A673 (cell line): ENCODE measurements around the gene GET3. TPM values are rescaled to one million over a fixed set of nuclear protein-coding genes. Genes with fewer than 3 reads are reported as not detected.
A peak's percentile ranks its signal among the peaks of the same experiment; 100 is the strongest.

ENCODE experiments used
- BruUV-seq: library from RNA; stranded (reverse); fragments of 400-500 nt; replicated peaks from 2 replicates; lab custom pipeline; 2021; lab: Mats Ljungman, UMichigan
- CTCF ChIA-PET: fragments of 300-600 bp; sonication (Branson Sonifier 250); formaldehyde crosslinking; loops from one replicate; lab custom pipeline; 2022; ENCODE audit warnings: antibody characterized with exemption; lab: Charles Lee
- POLR2A ChIA-PET: fragments of 300-600 bp; sonication (Branson Sonifier 250); formaldehyde crosslinking; loops from one replicate; lab custom pipeline; 2022; ENCODE audit warnings: antibody characterized with exemption; ENCODE audit not compliant: low non-redundant PET; lab: Charles Lee
- DNase-seq: peaks from one replicate; pipeline ENCODE4 v3.0.0-alpha.2; 2015; ENCODE audit warnings: low spot score
- H3K27ac ChIP-seq: fragments of 200-600 bp; sonication (generic); 2 replicates; pipeline ENCODE4 v1.5.1; 2016; ENCODE audit warnings: mixed run types, low read depth, mild to moderate bottlenecking, mixed read lengths, antibody characterized with exemption, low read length; ENCODE audit not compliant: poor library complexity, severe bottlenecking
- H3K27me3 ChIP-seq: fragments of 200-600 bp; sonication (generic); replicated peaks from 2 replicates; pipeline ENCODE4 v1.6.1; 2017; ENCODE audit warnings: mixed run types, low read depth, mild to moderate bottlenecking, mixed read lengths, antibody characterized with exemption, low read length; ENCODE audit not compliant: insufficient read depth, poor library complexity
- H3K36me3 ChIP-seq: fragments of 200-600 bp; sonication (generic); 2 replicates; pipeline ENCODE4 v1.6.1; 2016; ENCODE audit warnings: mixed run types, mild to moderate bottlenecking, mixed read lengths, antibody characterized with exemption, low read length; ENCODE audit not compliant: insufficient read depth, poor library complexity, severe bottlenecking
- H3K4me1 ChIP-seq: fragments of 200-600 bp; sonication (generic); 2 replicates; pipeline ENCODE4 v1.6.1; 2017; ENCODE audit warnings: mixed run types, mild to moderate bottlenecking, mixed read lengths, antibody characterized with exemption, low read length; ENCODE audit not compliant: insufficient read depth, poor library complexity, severe bottlenecking
- H3K4me3 ChIP-seq: fragments of 200-600 bp; sonication (generic); 2 replicates; pipeline ENCODE4 v1.5.1; 2016; ENCODE audit warnings: low read depth, mixed run types, mild to moderate bottlenecking, mixed read lengths, low read length; ENCODE audit not compliant: poor library complexity, severe bottlenecking
- H3K9me3 ChIP-seq: fragments of 200-600 bp; sonication (generic); 2 replicates; pipeline ENCODE4 v1.6.1; 2016; ENCODE audit warnings: mixed run types, low read depth, mild to moderate bottlenecking, mixed read lengths, antibody characterized with exemption, low read length; ENCODE audit not compliant: poor library complexity, severe bottlenecking
- EZH2 ChIP-seq: fragments of 200-600 bp; sonication (generic); IDR thresholded peaks from 2 replicates; pipeline ENCODE4 v1.6.1; 2017; ENCODE audit warnings: borderline replicate concordance, low read depth, mild to moderate bottlenecking, mixed read lengths, antibody characterized with exemption, low read length; ENCODE audit not compliant: poor library complexity, severe bottlenecking
- intact Hi-C: fragments of 100-400 bp; cut with micrococcal nuclease; formaldehyde crosslinking; loops from one replicate; pipeline ENCODE4 v1.10.0; 2022; ENCODE audit not compliant: unreplicated experiment
- total RNA-seq: library from RNA; stranded (reverse); gene quantifications from 2 replicates; pipeline ENCODE4 v1.2.3, GENCODE V29; 2021
- TF ChIP-seq, protein P1 (sequence below): fragments of 300-800, 200-600 bp; sonication (generic); conservative IDR thresholded peaks from 2 replicates; pipeline ENCODE4 v1.5.1; 2017; ENCODE audit warnings: low read depth, mild to moderate bottlenecking, antibody characterized with exemption, low read length, moderate library complexity, mixed read lengths

GET3 gene
- total RNA-seq, 1 experiment from 2014 or later: 91.7 TPM

DNA sequence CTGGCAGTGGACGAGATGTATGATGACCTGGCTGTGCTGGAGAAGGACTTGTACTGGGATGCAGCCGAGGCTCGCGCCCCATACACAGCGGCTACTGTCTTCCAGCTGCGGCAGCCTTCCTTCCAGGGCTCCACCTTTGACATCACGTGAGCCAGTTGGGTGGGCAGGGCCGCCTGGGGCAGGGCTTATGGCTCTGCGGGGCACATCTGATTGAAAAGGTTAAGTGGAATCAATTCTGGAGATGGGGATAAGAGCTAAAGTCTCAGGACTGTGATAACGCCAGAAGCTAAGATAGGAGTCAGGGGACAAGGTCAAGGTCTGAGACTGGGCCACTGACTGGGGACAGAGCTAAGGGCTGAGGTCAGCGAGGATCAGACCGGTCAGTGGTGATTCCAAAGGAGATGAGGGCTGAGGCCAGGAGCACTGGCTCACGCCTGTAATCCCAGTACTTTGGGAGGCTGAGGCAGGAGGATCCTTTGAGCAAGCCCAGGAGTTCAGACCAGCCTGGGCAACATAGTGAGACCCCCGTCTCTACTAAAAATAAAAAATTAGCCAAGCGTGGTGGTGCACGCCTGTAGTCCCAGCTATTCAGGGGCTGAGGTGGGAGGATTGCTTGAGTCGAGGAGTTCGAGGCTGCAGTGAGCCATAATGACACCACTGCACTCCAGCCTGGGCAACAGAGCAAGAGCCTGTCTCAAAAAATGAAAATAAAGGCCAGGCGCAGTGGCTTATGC, 19.0 kb downstream of the GET3 start:
- H3K4me1 ChIP-seq: no peaks in the 10 kb centered on the region
- peaks cover 8% of the 10 kb centered on the region for H3K27me3 ChIP-seq
- no peaks in the 10 kb centered on the region for H3K36me3 ChIP-seq
- H3K27ac ChIP-seq: no peak overlapping the region
- no peaks in the 10 kb centered on the region for H3K9me3 ChIP-seq
- H3K4me3 ChIP-seq: no peak overlapping the region
- BruUV-seq: no TSS peak
- POLR2A ChIA-PET: no interaction called here
- CTCF ChIA-PET: interaction anchor here (1.5 kb wide), 1 partner anchor 10 kb away, joined by 3 read pairs; no protein-coding TSS in a partner anchor
- DNase-seq: no peak
- intact Hi-C loops: no loop called here
- TF ChIP-seq, protein P1, sequence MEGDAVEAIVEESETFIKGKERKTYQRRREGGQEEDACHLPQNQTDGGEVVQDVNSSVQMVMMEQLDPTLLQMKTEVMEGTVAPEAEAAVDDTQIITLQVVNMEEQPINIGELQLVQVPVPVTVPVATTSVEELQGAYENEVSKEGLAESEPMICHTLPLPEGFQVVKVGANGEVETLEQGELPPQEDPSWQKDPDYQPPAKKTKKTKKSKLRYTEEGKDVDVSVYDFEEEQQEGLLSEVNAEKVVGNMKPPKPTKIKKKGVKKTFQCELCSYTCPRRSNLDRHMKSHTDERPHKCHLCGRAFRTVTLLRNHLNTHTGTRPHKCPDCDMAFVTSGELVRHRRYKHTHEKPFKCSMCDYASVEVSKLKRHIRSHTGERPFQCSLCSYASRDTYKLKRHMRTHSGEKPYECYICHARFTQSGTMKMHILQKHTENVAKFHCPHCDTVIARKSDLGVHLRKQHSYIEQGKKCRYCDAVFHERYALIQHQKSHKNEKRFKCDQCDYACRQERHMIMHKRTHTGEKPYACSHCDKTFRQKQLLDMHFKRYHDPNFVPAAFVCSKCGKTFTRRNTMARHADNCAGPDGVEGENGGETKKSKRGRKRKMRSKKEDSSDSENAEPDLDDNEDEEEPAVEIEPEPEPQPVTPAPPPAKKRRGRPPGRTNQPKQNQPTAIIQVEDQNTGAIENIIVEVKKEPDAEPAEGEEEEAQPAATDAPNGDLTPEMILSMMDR: no peak
- no peak for TF ChIP-seq EZH2

DNA sequence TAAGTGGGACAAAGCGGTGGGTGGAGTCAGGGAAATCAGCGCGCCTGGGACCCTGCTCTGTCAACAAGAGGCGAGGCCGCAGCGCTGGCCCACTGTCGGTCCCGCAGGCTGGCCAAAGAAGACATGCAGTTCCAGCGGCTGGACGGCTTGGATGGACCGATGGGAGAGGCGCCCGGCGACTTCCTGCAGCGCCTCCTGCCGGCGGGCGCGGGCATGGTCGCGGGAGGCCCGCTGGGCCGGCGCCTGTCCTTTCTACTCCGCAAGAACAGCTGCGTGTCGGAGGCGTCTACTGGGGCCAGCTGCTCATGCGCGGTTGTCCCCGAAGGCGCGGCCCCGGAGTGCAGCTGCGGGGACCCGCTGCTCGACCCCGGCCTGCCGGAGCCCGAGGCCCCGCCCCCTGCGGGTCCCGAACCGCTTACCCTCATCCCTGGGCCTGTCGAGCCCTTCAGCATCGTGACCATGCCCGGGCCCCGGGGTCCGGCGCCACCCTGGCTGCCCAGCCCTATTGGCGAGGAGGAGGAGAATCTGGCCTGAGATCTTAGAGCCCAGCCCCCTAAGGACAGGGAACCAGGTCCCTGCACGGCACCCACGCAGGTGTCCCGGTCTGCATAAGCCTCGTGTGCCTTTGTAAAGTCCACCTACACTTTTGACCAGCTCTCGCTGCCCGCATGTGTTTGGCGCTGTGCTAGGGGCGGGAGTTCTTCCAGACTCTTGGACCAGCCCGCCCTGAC, 20.4 kb downstream of the GET3 start:
- BruUV-seq: no TSS peak
- Histone ChIP-seq H3K4me3 (peak overlapping the region; percentile 36), H3K27me3 (no peaks in the 10 kb centered on the region), H3K27ac (no peak overlapping the region), H3K4me1 (no peaks in the 10 kb centered on the region), H3K36me3 (no peaks in the 10 kb centered on the region), H3K9me3 (no peaks in the 10 kb centered on the region)
- intact Hi-C loops: no loop called here
- ChIA-PET CTCF (interaction anchor here (0.5 to 1.4 kb wide), 10 partner anchors 8 to 943 kb away, joined by 3 to 19 read pairs (median 5); partner anchors contain the start of genes GET3, PRDX2 and THSD8), POLR2A (no interaction called here)
- peak; percentile 83 for DNase-seq
- TF ChIP-seq EZH2: no peak
- TF ChIP-seq, protein P1: peak; percentile 95

DNA sequence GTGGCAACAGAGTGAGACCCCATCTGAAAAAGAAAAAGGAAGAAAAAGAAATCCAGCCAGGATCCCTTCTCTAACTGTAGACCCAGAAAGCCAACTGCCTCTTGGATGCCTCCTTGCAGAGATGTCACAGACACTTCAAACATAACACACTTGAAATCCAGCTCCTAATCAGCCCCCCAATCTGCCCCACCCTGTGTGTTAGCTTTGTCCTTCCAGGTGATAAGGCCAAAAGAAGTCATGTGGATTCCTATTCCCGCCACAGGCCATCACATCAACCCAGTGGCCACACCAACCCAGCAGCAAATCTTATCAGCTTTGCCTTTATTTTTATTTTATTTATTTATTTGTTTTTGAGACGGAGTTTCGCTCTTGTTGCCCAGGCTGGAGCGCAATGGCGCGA, 22.4 kb downstream of the GET3 start:
- ChIA-PET POLR2A (interaction anchor here (0.6 to 0.8 kb wide), 2 partner anchors 32 to 38 kb away, joined by 3 to 24 read pairs; partner anchors contain the start of gene JUNB), CTCF (interaction anchor here (0.9 to 1.2 kb wide), 2 partner anchors 22 to 39 kb away, joined by 4 to 6 read pairs; partner anchors contain the start of gene GET3)
- intact Hi-C loops: no loop called here
- Histone ChIP-seq H3K27me3 (no peaks in the 10 kb centered on the region), H3K9me3 (no peaks in the 10 kb centered on the region), H3K36me3 (no peaks in the 10 kb centered on the region), H3K4me3 (no peak overlapping the region), H3K27ac (no peak overlapping the region), H3K4me1 (no peaks in the 10 kb centered on the region)
- TF ChIP-seq EZH2: no peak
- TF ChIP-seq, protein P1: no peak
- DNase-seq: no peak
- no TSS peak for BruUV-seq
